Activated CD4-positive, alpha-beta T cell treated with anti-CD3 and anti-CD28 coated beads, Interleukin-2, Interleukin-6, amounts not matched to agents 100 ng/mL and 50 ng/mL, durations not matched to agents 16 hours and 8 hours (primary cell): ENCODE measurements around the gene GGACT.

Experiments used
- DNase-seq: peaks from one replicate; pipeline ENCODE4 v3.0.0-alpha.2; 2020

Gene GGACT

DNA sequence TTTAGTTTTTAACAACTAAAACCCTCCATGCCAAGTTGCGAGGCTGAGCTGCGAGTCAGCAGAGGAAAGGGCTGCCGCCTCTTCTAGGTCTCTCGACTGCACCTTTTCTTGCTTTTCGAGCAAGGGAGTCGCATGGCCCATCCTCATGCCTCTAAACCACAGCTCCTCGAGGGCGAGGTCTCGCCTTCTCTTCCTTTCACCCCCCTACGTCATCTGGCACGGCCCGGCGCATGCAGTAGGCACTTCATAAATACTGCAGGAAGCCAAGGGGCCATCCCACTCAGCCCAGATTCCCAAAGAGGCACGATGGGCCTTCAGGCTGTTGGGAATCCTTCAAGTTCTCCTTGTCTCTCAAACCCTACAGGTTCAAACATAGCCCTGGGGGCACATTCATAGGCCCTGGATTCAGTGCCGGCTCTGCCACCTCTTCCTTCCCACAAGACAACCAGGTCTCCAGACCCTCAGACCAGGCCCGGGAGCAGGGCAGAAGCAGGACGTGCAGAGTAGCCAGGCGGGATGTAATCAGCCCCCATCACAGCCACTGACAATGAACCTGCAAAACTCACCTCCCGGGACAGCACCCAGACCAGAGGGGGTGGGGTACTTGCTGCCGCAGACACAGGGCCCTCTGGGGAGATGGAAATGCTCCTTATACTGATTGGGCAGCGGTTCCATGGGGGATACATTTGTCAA lies 41.7 kb downstream of the GGACT start:
- DNase-seq = no peak

DNA sequence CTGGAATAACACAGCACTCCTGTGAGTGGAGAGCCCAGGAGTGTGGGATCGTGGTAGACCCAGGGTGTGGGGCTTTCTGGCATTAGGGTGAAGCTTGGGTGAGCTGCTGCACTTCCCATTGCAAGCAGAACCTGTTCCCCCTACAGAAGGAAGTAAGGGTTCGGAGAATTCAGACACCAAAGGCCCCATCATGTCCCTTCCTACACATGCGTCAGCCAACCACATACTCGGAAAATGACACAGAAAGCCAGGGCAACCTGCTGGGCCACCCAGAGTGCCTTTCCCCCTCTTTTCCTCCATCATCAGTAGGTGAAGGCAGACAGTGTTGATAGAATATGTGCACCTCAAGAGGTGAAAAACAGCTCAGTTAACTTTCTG lies 42.9 kb downstream of the GGACT start:
- no peak for DNase-seq

DNA sequence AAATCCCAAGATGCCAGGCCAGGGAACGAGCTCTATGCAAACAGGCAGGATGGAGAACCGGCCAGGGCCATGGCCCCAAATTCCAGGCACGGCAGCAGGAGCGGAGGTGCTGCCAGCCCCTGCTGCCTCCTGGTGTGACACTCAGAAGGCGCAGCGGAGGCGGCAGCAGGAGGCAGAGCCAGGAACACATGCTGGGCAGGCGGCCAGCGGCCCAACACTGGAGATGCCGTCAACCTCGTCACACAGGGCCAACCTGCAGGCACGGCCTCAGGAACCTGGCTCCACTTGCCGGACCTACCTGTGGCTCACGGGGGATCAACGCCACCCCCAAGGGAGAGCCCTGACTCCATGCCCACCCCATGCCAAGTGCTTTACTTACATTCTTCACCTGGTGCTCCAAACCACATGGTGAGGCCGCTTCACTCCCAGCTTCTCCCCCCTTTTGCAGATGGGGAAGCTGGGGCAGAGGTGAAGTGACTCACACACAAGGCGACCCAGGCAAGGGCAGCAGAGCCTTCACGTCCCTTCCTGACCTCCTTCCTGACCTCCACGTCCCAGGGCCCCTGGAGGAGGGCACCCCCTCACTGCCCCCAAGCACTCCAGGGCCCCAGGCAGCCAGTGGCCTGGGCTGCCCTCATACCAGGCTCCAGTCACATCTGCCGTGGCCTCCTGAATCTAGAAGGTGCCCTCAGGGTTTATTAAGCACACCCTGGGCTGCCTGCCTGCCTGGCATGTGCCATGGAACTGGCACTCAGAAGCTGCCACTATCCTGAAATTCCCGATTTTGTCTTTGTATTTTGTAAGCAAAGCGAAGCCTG lies 43.5 kb downstream of the GGACT start:
- DNase-seq = no peak

DNA sequence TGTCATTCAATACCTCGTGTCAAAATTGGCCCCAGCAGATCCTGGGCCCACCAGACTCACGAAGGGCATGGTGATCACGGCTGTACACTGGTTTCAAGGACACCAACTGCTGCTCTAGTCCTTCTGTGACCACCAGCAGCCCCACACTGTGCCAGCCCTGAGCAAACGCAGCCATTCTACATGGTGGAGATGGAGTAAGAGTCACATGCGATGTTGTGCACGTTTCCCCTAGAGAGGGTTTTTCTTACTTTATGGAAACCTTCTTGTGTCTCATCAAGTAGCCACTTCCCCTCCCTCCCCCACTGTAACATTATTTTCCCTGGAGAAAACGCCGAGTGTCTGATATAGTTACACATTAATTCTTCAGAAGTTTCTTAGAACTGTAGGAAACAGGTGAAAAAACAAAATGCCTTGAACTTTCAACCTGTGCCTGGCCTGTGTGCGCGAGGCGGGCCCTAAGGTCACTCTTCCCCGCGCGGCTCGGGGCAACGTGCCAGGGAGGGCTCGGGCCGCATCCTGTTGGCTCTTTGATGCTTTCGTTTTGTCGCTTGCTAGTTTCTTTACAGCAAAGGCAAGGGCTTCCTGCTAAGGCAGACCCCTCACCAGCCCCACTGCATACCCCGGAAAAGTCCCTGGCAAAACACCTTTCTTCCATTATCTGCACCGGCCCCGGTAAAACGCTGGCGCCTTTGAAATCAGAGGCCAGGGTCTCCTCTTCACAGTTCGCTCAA lies 44.6 kb downstream of the GGACT start:
- no peak for DNase-seq

DNA sequence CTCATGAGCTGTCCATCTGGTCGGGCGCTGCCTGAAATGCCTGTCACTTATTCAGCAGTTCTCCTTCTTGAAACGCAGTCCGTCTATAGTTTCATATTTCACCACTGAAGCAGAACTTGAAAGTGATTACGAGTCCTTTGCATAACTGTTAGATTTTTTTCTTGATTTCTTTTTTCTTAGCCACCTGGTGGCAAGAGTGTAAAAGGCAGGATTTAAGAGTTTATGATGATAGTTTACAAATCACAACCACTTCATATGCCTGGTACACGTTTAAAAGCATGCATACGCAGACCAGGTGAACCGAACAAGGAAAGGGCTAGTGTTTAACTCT lies 45.8 kb downstream of the GGACT start:
- DNase-seq = peak; percentile 37

DNA sequence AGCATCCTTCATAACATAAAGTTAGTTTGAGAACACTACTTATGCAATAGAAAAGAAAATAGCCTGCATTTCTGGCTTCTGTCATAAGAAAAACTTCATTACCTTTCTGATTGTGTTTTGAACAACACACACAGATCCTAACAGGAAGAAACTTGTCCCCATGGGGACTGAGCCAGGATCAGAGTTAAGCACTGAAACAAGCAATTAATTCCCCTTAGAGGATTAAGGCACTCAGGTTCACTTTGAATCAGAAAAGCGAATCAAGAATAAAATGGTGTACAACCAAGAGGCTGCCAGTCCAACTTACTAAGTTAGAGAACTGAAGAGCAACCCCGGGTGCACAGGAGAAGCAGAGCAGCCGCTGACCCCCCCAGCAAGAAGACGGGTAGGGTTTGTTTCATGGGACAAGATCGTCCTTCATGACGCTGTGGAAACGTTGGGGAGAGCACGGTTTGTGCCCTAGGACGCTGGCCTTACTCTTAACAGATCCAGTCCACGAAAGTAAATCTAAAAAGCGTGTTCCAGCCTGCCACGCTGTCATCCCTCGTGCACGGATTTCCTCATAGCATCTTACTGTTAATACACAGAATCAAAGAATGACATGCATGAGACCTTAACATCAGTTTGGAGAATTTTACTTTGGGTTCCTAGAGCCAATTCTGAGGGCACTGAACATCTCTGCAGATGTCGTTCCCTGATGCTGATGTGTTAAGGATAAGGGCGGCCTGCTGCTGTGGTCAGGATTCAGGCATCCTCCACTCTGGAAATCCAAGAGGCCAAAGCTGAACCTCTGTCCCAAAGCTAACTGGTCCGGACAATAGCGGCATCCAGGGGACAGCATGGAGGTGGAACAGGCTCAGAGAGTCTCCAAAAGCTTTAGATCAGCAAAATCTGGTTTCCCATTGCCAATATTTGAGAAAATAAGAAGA lies 46.4 kb downstream of the GGACT start:
- no peak for DNase-seq

DNA sequence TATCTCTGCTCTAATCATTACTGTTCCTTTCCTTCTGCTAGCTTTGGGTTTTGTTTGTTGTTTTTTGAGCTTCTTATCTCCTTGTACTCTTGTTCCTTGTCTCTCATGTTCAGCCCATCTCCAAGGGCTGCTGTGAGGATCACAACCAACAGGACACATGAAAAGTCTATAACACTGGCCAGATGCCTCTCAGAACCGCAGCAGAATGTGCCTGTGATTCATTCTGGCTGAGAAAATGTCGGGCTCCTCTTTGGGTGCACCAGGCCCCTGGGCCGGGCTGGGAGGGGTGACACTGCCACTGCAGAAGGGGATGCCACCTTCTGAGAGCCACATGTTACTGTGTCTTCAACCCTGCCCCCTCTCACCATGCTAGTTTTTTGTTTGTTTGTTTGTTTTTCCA lies 48.0 kb downstream of the GGACT start:
- no peak for DNase-seq

DNA sequence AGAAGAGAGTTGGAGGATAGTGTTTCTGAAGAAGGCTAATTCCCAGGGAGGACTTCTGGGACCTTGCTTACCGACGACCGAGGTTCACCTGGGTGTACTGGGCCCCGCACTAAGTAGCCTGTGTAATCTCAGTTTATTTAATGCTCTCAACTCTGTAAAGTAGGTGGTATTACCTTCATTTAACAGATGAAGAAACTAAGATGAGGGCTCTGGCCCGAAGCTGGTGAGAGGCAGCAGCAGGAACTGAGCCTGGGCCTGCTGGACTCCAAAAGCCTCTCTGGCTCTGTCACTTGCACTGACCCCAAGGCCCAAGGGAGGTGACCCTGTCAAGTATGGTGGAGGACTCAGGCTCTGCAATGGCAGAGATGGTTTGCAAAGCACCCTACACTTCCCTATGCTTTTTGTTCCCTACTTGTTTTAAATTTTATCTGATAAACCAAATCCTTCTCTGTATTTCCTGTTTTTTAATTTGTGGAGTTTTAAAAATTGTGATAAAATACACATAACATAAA lies 50.6 kb downstream of the GGACT start:
- no peak for DNase-seq

DNA sequence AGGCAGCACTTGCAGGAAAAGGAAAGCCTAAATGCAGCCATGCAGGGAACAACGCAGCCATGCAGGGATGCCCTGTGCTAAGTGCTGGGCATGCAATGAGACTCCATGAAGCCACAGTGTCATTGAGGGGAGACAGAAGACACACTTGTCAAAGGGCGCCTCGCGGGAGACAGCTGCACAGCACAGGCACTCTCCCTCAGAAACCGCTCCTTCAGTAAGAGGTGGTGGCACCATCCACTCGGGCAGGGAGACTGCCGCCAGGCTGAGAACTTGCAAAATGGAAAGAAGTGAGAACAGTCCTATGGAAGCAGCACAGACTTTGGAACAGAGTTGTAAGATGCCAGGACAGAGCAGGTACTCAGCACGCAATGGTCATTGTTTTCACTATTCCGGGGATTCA lies 51.1 kb downstream of the GGACT start:
- DNase-seq = no peak

DNA sequence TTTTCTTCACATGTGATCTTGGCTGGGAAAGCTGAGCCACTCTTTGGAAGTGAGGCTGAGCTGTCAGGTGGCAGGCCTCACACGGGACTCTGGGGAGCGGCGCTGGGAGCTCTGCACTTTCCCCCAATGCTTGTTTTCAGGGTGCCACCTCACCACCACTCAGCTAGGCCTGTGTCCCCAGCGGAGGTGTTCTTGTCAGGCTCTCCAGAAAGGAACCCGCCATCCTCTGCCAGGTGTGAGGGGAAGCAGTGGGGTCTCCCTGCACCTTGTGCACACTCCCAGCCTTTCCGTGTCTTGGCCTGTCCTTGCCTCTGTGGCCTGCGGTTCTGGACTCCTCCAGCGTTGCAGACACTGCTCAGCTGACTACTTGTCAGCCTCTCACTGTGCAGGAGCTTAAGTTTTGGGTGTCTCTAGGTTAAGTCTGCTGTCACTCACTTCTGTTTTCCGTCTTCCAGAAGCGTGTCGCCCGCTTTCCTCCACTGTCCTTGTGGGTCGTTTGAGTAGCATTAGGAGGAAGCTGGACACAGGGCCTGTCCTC lies 51.9 kb downstream of the GGACT start:
- DNase-seq = no peak

DNA sequence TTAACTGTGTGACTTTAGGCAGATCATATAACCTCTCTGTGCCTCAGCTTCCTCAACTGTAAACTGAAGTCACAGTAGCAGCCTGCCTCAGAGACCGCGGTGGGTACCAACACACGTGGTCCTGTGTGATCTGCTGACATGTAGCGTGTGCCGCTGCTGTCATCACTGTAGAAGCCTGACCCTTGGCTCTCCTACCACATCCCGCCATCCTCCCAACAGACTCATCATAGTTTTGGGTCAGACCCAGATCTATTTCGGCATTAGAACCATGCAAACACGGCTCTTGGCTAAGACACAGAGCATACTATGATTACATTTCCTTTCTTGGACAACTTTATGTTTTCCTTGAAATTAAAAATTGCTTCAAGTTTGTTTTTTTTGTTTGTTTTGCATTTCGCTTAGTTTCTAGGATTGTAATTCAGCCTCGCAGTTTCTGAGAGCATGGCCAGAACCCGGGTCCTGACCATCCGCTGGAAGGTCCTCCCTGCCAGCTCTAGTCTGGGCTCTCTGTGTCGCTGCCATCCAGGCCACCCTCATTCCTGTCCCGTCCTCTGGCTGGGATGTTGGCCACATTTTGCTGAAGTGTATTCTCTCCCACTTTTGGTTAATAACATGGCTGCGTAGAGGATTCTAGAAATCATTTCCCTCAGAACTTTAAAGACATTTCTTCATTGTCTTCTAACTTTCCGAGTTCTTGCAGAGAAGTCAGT lies 53.0 kb downstream of the GGACT start:
- DNase-seq = no peak

DNA sequence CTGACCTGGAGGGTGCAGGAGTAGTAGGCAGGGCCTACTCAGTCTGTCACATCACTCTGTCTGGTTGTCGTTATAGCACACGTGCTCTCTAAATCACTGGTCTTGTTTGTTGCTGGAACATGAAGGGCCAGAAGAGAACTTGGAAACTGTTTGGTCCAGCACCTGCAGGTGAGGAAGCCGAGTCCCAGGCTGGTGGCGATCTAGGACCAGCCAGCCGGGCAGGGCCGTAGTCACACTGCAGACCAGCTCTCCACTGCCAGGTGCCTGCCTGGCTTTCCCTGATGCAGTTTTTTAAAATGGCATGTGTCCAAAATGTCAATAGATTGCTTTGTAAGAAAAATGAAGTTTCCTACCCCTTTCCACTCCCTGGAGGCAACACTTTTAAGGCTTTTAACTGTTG lies 53.7 kb downstream of the GGACT start:
- DNase-seq = no peak

DNA sequence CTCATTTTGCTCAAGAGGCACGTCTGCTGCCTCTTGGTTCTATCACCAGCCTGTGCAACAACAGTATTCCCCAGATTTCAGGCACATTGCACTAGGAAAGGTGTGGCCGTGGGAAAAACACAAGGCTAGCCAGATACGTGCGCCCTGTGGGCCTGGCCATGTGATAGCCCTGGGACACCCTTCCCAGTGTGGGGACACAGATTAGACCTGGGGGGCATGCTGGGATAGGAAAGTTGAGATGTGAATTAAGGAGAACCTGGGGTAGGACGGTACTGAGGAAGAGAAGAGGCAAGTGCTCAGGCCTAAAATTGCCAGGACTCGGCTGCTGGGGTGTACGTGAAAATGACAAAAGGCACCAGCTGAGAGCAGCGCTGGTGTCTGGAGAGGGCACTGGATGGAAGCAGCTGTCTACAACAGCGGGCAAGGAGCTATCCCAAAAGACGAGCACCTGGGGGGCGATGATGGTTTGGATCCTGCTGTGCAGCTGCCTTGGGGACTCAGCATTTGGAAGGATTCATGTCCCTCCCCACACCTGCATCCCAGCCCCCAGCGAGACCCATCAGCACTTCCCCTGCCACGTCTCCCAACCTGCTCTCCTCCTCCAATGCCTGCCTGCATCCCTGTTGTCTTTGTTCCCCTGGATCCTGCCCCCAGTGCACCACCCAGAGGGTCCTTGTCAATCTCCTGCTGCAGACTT lies 54.3 kb downstream of the GGACT start:
- no peak for DNase-seq

DNA sequence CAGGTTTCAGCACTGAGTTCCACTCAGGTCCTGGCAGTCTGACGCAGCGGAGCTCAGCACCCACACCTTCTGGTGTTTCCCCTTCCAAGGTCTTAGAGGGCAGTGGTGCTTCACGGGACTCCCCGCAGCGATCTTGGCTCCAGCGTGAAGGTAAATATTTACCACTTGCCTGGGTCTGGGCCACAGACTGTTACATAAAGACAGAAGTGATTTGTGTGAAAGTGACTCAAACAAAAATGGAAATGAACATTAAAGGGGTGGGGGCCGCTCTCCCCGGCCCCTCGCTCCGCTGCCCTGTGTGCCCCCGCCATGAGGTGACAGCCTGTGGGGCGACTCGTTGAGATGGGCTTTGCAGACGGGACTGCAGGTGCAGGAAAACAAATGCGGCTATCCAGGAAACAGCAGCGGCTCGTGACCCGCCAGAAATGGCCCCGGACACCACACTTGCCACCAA lies 55.0 kb downstream of the GGACT start:
- no peak for DNase-seq

DNA sequence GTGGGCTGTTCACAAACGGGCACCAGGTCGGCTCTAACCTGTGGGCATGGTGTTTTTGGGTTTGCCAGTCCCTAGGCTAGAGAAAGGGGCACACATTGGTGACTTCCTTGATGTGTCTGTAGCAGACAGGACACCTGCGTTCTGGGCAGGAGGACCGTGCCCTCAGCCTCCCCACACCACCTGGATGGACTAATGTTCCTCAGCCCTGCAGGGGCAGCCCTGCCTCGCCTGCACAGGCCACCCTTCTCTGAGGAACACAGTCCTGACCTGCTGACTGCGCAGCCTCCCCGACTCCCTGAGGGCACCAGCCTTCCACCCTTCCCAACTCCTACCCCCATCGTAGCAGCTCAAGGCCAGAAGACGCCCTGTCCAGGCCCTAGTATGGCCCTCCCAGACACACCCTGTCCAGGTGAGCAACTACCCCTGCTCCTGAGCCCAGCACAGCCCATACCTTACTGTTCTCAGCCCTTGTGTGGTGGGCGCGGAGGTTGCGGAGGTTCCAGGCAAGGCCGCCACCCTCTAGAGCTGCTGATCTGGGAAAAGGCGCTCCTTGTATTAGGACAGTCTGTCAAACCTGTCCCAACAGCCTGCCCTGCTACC lies 55.7 kb downstream of the GGACT start:
- DNase-seq = no peak

DNA sequence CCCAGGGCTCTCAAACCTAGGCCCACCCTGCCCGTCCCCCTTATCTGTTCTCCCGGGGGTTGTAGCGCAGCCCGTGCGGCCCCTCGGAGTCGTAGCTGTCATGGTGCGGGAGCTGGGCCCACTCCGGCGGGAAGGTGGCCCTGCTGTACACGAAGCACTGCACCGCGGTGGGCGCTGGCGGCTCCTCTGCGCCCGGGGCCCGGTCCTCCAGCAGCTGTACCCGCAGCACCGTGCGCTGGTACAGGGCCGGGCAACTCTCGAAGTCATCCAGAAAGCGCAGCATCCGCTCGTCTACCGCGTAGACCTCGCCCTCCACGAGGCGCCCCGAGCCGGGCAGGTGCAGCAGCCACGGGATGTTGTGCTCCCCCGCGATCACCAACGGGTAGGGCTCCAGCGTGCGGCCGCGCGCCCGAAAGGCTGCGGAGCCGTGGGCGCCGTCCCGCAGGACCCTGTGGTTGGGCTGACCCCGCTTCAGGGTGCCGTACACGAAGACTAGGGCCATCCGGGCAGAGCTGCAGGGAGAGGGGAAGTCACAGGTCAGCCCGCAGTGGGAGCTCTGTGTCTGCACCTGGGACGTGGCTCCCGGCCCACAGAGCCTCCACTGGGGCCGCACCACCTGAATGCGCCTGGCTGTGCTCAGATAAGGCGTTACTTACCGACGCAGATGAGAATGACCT lies 56.4 kb downstream of the GGACT start:
- no peak for DNase-seq

DNA sequence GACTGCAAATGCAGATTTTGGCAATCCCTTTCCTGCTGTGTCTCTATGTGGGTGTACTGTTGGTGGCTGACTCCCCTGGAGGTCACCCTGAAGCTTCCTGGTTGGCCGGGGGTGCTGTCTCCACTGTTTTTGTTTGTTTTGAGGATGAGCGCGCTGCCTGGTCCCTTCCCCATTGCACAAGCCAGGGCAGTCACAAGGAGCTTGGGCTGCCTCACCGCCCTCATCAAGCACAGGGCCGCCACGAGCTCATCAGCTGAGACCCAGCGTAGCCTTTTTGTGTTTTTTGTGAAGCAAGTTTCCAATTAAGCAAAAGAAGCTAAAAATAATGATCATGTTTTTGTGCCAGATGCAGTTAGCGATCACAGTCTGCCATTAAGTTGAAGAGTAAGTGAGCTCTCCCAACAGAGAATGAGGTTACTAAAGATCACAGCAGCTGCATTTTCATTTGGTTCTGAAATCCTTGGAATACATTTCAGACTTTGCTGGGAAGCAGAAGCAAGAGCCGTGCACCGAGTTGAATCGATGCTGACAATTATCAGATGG lies 57.8 kb downstream of the GGACT start:
- no peak for DNase-seq

DNA sequence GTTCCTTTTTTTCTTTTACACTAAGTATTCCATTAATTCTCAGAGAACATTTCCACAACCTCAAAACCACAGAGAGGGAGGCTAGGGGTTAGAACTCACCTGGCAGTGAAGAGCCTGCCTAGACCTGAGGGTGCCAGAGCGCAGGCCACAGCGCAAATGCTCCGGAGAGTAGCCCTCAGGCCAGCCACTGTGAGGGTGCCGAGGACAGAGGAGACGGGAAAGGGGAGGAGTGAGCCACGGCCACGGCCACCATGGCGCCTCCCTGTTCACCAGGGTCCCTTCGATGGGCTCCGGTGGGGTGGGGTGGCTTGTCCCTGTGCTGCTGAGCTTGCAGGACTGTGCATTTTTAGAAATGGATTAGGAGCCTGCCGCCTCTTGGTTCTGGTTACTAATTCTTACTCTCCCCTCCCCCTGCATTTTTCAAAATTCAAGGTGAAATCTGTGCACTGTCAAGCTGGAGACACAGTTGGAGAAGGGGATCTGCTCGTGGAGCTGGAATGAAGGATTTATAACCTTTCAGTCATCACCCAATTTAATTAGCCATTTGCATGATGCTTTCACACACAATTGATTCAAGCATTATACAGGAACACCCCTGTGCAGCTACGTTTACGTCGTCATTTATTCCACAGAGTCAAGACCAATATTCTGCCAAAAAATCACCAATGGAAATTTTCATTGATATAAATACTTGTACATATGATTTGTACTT lies 58.8 kb downstream of the GGACT start:
- no peak for DNase-seq

DNA sequence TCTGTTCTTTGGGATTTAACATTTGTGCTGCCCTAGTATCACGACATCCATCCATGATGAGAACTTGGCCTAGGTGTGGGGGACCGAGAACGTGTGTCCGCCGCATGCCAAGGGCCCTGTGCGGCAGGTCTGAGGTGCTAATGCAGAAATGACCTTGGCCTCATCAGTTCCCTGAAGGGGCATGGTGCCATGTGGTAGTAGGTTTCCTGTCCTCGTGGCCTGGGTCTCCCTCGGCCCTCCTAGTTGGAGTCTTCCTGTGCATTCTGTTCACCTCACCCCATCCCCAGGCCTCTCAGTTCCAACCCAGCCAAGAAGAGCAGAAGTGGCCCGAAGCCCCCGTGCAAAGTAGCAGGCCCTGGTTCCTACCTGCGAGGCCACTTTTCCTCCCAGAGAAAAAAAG lies 59.8 kb downstream of the GGACT start:
- no peak for DNase-seq
